SK-N-MC (cell line): ENCODE results near the gene CCDC69.

ENCODE experiments used
- DNase-seq: peaks from one replicate; pipeline ENCODE4 v3.0.0-alpha.2; 2011; ENCODE audit warnings: low read depth, low spot score
- H3K27ac ChIP-seq: fragments of 200-600 bp; sonication (generic); 2 replicates; pipeline ENCODE4 v1.5.1; 2016; ENCODE audit warnings: mixed run types
- H3K36me3 ChIP-seq: fragments of 200-600 bp; sonication (generic); 2 replicates; pipeline ENCODE4 v1.6.1; 2017; ENCODE audit warnings: antibody characterized with exemption, low read length, mixed read lengths; ENCODE audit not compliant: insufficient read depth
- H3K4me3 ChIP-seq: fragments of 200-600 bp; sonication (generic); 2 replicates; pipeline ENCODE4 v1.5.1; 2016
- H3K9ac ChIP-seq: fragments of 200-600 bp; sonication (generic); 2 replicates; pipeline ENCODE4 v1.8.0; 2017; ENCODE audit warnings: mixed run types, mixed read lengths; ENCODE audit not compliant: insufficient read length
- H3K9me3 ChIP-seq: fragments of 200-600 bp; sonication (generic); 2 replicates; pipeline ENCODE4 v1.6.1; 2017; ENCODE audit warnings: low read depth, mild to moderate bottlenecking, antibody characterized with exemption, low read length, moderate library complexity, mixed read lengths
- EZH2 ChIP-seq: fragments of 200-600 bp; sonication (generic); IDR thresholded peaks from one replicate; pipeline ENCODE4 v1.6.1; 2017; ENCODE audit warnings: antibody characterized with exemption
- FOXP2 ChIP-seq: optimal IDR thresholded peaks from 2 replicates; pipeline ENCODE3; 2011; ENCODE audit warnings: mild to moderate bottlenecking, moderate library complexity; ENCODE audit not compliant: insufficient read depth; ENCODE audit errors: extremely low read length, control extremely low read depth
- POLR2AphosphoS5 ChIP-seq: IDR thresholded peaks from 2 replicates; pipeline ENCODE4 v1.6.1; 2012; ENCODE audit warnings: mild to moderate bottlenecking, low read depth, low read length, borderline replicate concordance

CCDC69 gene

GRCh38 chr5:151221574-151221973 lies 2.3 kb downstream of the CCDC69 start:
- Histone ChIP-seq H3K9me3 (no peaks in the 10 kb centered on the region), H3K9ac (no peak overlapping the region), H3K27ac (no peak overlapping the region), H3K4me3 (no peak overlapping the region), H3K36me3 (no peaks in the 10 kb centered on the region)
- DNase-seq: no peak
- no peak for TF ChIP-seq FOXP2

- no peaks in the 10 kb centered on the region for H3K36me3 ChIP-seq
- TF ChIP-seq POLR2AphosphoS5 (no peak), EZH2 (no peak)
- no peak for DNase-seq
- no peak overlapping the region for H3K27ac ChIP-seq
- no peak overlapping the region for H3K4me3 ChIP-seq
- H3K9ac ChIP-seq: no peak overlapping the region
- H3K9me3 ChIP-seq: no peaks in the 10 kb centered on the region
Measured at GRCh38 chr5:151219789-151220188, 4.1 kb downstream of the CCDC69 start.

- no peak overlapping the region for H3K4me3 ChIP-seq
- TF ChIP-seq FOXP2 (no peak), POLR2AphosphoS5 (no peak), EZH2 (no peak)
- DNase-seq: no peak
- no peak overlapping the region for H3K9ac ChIP-seq
- no peaks in the 10 kb centered on the region for H3K36me3 ChIP-seq
- H3K27ac ChIP-seq: no peak overlapping the region
- no peaks in the 10 kb centered on the region for H3K9me3 ChIP-seq
Measured at GRCh38 chr5:151219138-151219537, 4.8 kb downstream of the CCDC69 start.

GRCh38 chr5:151218177-151218576 lies 5.7 kb downstream of the CCDC69 start:
- Histone ChIP-seq H3K4me3 (no peak overlapping the region), H3K36me3 (no peaks in the 10 kb centered on the region), H3K9me3 (no peaks in the 10 kb centered on the region), H3K9ac (no peak overlapping the region), H3K27ac (no peak overlapping the region)
- DNase-seq: no peak
- no peak for TF ChIP-seq EZH2
- no peak for TF ChIP-seq FOXP2
- no peak for TF ChIP-seq POLR2AphosphoS5

GRCh38 chr5:151216781-151217180 lies 7.1 kb downstream of the CCDC69 start:
- Histone ChIP-seq H3K27ac (no peak overlapping the region), H3K9me3 (no peaks in the 10 kb centered on the region), H3K4me3 (no peak overlapping the region), H3K9ac (no peak overlapping the region), H3K36me3 (no peaks in the 10 kb centered on the region)
- DNase-seq: no peak
- no peak for TF ChIP-seq POLR2AphosphoS5
- no peak for TF ChIP-seq EZH2
- no peak for TF ChIP-seq FOXP2

DNA sequence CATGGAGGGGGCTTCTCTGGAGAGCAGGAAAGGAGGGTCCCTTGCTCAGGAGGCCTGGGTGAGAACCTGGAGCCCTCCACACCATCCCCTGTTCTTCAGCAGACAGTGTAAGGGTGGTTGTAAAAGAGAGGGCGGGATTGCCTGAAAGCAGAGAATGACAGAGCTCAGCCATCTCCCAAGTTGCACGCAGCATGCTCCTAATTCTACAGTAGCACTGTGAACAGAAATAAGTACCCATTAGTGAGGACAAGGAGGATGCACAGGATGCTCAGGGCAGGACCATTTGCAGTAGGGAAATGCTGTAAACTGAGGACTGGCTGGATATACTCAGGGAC lies 8.4 kb downstream of the CCDC69 start:
- Histone ChIP-seq H3K36me3 (no peaks in the 10 kb centered on the region), H3K27ac (no peak overlapping the region), H3K4me3 (no peak overlapping the region), H3K9me3 (no peaks in the 10 kb centered on the region), H3K9ac (no peak overlapping the region)
- DNase-seq: no peak
- TF ChIP-seq EZH2: no peak
- no peak for TF ChIP-seq FOXP2
- TF ChIP-seq POLR2AphosphoS5: no peak

GRCh38 chr5:151214614-151215545 lies 9.0 kb downstream of the CCDC69 start:
- Histone ChIP-seq H3K27ac (no peak overlapping the region), H3K4me3 (peak overlapping the region; percentile 49), H3K36me3 (no peaks in the 10 kb centered on the region), H3K9ac (no peak overlapping the region), H3K9me3 (no peaks in the 10 kb centered on the region)
- DNase-seq: no peak
- no peak for TF ChIP-seq POLR2AphosphoS5

GRCh38 chr5:151213803-151214613 lies 9.9 kb downstream of the CCDC69 start:
- DNase-seq: peak; percentile 26
- Histone ChIP-seq H3K27ac (no peak overlapping the region), H3K9ac (peak overlapping the region; percentile 30), H3K9me3 (no peaks in the 10 kb centered on the region), H3K36me3 (no peaks in the 10 kb centered on the region), H3K4me3 (peak overlapping the region; percentile 49)
- TF ChIP-seq EZH2 (no peak), FOXP2 (no peak), POLR2AphosphoS5 (peak; percentile 76)
